Measurements from ENCODE around the gene HBD.

HBD gene

DNA sequence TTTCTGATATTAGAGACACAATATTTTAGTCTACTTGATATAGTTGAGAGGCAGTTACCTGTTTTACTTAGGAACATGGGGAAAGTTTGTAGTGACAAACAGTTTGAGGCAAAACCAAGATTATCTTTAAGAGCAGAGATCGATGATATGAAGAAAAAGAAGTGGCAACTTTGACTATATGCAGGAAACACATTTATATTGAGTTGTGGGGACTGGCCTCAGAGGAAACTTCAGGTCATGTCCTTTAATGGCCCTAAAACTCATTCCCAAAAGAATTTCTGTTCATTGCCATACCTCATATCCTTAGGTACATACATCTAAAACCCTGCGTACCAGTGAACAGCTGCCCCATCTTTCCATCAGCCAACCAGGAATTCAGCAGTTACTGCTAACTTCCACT lies 10.9 kb upstream of the HBD start:
- Histone ChIP-seq H3K27me3 (ENCODE audit: control insufficient read depth in 5 of 5, insufficient read depth in 4 of 5, low read length in 5 of 5) (peaks cover 0 to 6% (median 0%) of the 10 kb centered on the region in 5 donors), H3K4me1 (ENCODE audit: control insufficient read depth in 5 of 5, insufficient read depth in 5 of 5, low read length in 5 of 5) (no peaks in the 10 kb centered on the region), H3K4me3 (ENCODE audit: low read depth in 1 of 5, low read length in 5 of 5) (no peak overlapping the region), H3K27ac (ENCODE audit: low read depth, low read length) (no peak overlapping the region), H3K9me3 (ENCODE audit: control insufficient read depth in 5 of 5, low read length in 5 of 5) (no peaks in the 10 kb centered on the region), H3K36me3 (ENCODE audit: control insufficient read depth in 5 of 5, insufficient read depth in 5 of 5, low read length in 5 of 5) (no peaks in the 10 kb centered on the region), H3K9ac (ENCODE audit: low read length in 5 of 5) (no peak overlapping the region)

DNA sequence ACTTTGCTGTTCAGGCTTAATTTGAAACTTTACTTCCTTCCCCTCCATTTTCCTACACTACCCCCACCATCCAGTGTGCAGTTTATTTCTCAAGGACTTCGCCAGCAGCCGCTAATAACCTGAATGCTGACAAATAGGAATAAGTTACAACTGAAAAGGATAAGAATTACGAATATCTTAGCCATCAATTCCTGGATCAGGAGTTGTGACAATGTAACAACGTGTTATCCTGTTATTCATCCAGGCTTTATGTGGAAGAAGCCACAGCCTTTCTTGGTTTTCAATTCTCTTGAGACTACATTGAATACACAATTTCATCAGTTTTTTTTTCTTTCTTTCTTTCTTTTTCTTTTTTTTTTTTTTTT lies 9.5 kb upstream of the HBD start:
- Histone ChIP-seq H3K9ac (ENCODE audit: low read length in 5 of 5) (no peak overlapping the region), H3K4me3 (ENCODE audit: low read depth in 1 of 5, low read length in 5 of 5) (no peak overlapping the region), H3K9me3 (ENCODE audit: control insufficient read depth in 5 of 5, low read length in 5 of 5) (no peaks in the 10 kb centered on the region)

DNA sequence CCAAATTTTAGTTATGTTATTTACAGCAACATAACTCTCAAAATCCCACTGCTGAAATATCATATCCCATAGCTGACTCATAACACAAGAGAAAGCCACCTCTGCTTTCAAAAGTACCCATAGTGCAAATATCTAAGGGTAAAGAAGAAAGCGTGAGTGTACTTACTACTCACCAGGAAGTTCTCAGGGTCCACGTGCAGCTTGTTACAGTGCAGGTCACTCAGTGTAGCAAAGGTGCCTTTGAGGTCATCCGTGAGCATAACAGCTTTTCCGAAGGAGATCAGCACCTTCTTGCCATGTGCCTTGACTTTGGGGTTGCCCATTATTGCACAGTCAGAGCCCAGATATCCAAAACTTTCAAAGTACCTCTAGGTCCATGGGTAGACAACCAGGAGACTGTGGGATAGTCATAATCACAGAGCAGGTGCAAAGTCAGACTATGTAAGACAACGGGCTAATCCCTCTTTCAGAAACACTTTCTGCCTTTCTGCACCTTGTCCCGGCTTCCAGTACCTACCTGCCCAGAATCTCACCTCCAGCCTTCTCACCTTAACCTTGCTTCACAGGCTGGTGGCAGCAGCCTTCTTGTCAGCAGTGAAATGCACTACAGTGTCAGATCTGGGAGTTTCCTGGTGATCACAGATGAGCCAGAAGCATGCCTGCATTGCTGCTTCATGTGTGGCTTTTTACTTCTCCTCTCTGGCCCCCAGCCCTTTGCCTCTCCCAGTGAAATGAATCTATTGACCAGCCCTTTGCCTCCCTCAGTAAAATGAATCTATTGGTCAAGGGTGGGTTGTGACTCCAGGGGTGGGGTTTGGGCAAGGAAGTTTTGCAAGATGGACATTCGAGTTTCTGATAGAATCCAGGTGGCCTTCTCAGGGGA lies 8.9 kb upstream of the HBD start:
- Histone ChIP-seq H3K9me3 (ENCODE audit: control insufficient read depth in 5 of 5, low read length in 5 of 5) (no peaks in the 10 kb centered on the region), H3K4me3 (ENCODE audit: low read depth in 1 of 5, low read length in 5 of 5) (no peak overlapping the region), H3K9ac (ENCODE audit: low read length in 5 of 5) (no peak overlapping the region), H3K27ac (ENCODE audit: low read depth, low read length) (no peak overlapping the region), H3K27me3 (ENCODE audit: control insufficient read depth in 5 of 5, insufficient read depth in 4 of 5, low read length in 5 of 5) (peaks cover 0 to 6% (median 0%) of the 10 kb centered on the region in 5 donors), H3K36me3 (ENCODE audit: control insufficient read depth in 5 of 5, insufficient read depth in 5 of 5, low read length in 5 of 5) (no peaks in the 10 kb centered on the region), H3K4me1 (ENCODE audit: control insufficient read depth in 5 of 5, insufficient read depth in 5 of 5, low read length in 5 of 5) (no peaks in the 10 kb centered on the region)

More for the DNA sequence above, 9.5 kb upstream of the HBD start:
- H3K27me3 ChIP-seq (ENCODE audit: control insufficient read depth in 5 of 5, insufficient read depth in 4 of 5, low read length in 5 of 5): peaks cover 0 to 6% (median 0%) of the 10 kb centered on the region in 5 donors
- H3K4me1 ChIP-seq (ENCODE audit: control insufficient read depth in 5 of 5, insufficient read depth in 5 of 5, low read length in 5 of 5): no peaks in the 10 kb centered on the region
- no peaks in the 10 kb centered on the region for H3K36me3 ChIP-seq (ENCODE audit: control insufficient read depth in 5 of 5, insufficient read depth in 5 of 5, low read length in 5 of 5)
- H3K27ac ChIP-seq (ENCODE audit: low read depth, low read length): no peak overlapping the region

DNA sequence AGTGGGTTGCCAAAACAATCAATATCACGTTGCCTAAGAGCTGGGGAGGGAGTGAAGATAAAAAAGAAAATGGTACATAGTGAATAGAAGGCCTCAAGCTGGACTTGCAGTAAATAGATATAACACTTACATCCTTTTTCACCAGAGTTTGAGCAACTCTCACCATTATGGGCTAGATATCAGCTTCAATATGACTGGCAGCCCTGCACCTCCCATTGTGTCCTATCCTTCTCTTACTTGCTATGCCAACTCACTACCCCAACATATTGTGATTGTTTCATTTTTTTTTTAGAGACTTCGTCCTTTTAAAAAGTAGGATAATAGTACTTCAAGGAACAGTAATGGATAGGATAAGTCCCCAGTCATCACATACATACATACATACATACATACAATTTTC lies 7.9 kb upstream of the HBD start:
- no peaks in the 10 kb centered on the region for H3K9me3 ChIP-seq (ENCODE audit: control insufficient read depth in 5 of 5, low read length in 5 of 5)
- no peak overlapping the region for H3K27ac ChIP-seq (ENCODE audit: low read depth, low read length)
- no peaks in the 10 kb centered on the region for H3K36me3 ChIP-seq (ENCODE audit: control insufficient read depth in 5 of 5, insufficient read depth in 5 of 5, low read length in 5 of 5)
- peaks cover 0 to 6% (median 0%) of the 10 kb centered on the region in 5 donors for H3K27me3 ChIP-seq (ENCODE audit: control insufficient read depth in 5 of 5, insufficient read depth in 4 of 5, low read length in 5 of 5)
- no peak overlapping the region for H3K4me3 ChIP-seq (ENCODE audit: low read depth in 1 of 5, low read length in 5 of 5)
- no peaks in the 10 kb centered on the region for H3K4me1 ChIP-seq (ENCODE audit: control insufficient read depth in 5 of 5, insufficient read depth in 5 of 5, low read length in 5 of 5)
- no peak overlapping the region for H3K9ac ChIP-seq (ENCODE audit: low read length in 5 of 5)

DNA sequence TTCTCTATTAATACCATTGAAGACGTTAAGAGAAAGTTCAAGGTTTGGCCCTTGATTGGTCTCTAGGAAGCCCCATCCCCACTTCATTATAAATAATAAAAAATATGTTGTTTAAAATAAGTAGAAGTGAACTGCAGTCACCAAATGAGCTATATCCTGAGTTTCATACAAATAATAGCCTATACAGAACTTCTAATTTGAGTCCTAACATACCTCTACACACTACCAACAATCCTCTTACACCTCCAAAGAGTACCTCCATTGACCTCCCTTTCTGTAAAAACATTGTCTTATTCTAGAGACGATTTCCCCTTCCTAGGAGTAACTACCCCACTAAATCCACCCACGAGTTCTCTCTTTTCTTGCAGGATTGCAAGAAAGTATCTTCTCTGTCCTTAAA lies 7.2 kb upstream of the HBD start:
- no peaks in the 10 kb centered on the region for H3K36me3 ChIP-seq (ENCODE audit: control insufficient read depth in 5 of 5, insufficient read depth in 5 of 5, low read length in 5 of 5)
- no peak overlapping the region for H3K4me3 ChIP-seq (ENCODE audit: low read depth in 1 of 5, low read length in 5 of 5)
- H3K27ac ChIP-seq (ENCODE audit: low read depth, low read length): no peak overlapping the region
- H3K27me3 ChIP-seq (ENCODE audit: control insufficient read depth in 5 of 5, insufficient read depth in 4 of 5, low read length in 5 of 5): peaks cover 0 to 6% (median 0%) of the 10 kb centered on the region in 5 donors
- no peaks in the 10 kb centered on the region for H3K4me1 ChIP-seq (ENCODE audit: control insufficient read depth in 5 of 5, insufficient read depth in 5 of 5, low read length in 5 of 5)
- H3K9me3 ChIP-seq (ENCODE audit: control insufficient read depth in 5 of 5, low read length in 5 of 5): no peaks in the 10 kb centered on the region
- no peak overlapping the region for H3K9ac ChIP-seq (ENCODE audit: low read length in 5 of 5)

DNA sequence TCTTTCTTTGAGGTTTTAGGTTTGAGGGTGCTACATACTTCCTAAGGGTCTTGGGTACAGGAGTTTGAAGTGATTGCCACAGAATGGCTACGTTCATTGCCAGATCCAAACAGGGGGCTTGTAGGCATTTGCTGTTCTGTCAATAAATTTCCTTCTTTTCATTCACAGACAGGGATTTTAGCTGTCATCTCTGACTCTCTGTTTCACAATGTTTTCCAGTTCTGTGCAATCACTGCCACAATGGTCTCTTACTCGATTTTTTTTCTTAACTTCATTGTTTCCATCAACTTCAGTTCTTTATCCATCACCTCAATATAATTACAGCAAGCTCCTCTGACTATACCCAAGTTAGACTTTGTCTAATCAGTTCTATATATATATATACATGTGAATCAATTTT lies 6.2 kb upstream of the HBD start:
- Histone ChIP-seq H3K27me3 (ENCODE audit: control insufficient read depth in 5 of 5, insufficient read depth in 4 of 5, low read length in 5 of 5) (peaks cover 0 to 6% (median 0%) of the 10 kb centered on the region in 5 donors), H3K4me1 (ENCODE audit: control insufficient read depth in 5 of 5, insufficient read depth in 5 of 5, low read length in 5 of 5) (no peaks in the 10 kb centered on the region), H3K9ac (ENCODE audit: low read length in 5 of 5) (no peak overlapping the region), H3K4me3 (ENCODE audit: low read depth in 1 of 5, low read length in 5 of 5) (no peak overlapping the region), H3K27ac (ENCODE audit: low read depth, low read length) (no peak overlapping the region), H3K9me3 (ENCODE audit: control insufficient read depth in 5 of 5, low read length in 5 of 5) (no peaks in the 10 kb centered on the region), H3K36me3 (ENCODE audit: control insufficient read depth in 5 of 5, insufficient read depth in 5 of 5, low read length in 5 of 5) (no peaks in the 10 kb centered on the region)

DNA sequence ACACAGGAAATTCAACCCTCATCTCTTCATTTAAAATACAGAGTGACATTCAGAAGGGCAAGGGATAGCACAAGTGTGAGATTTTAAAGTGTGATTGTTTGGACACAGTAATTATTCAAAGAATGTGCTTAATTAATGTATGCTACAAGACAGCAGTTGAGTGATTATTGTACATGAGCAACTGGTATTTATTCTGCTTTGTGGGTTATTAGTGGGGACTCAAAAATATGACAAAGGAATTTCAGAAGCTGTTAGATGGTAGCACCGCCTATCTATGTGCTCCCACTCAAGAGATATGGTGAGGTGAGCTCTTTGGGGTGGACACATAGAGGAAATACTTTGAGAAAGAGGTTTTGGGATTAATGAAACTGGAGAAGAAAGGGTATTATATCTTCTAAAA lies 5.8 kb upstream of the HBD start:
- no peak overlapping the region for H3K27ac ChIP-seq (ENCODE audit: low read depth, low read length)
- peaks cover 0 to 6% (median 0%) of the 10 kb centered on the region in 5 donors for H3K27me3 ChIP-seq (ENCODE audit: control insufficient read depth in 5 of 5, insufficient read depth in 4 of 5, low read length in 5 of 5)
- no peak overlapping the region for H3K9ac ChIP-seq (ENCODE audit: low read length in 5 of 5)
- no peak overlapping the region for H3K4me3 ChIP-seq (ENCODE audit: low read depth in 1 of 5, low read length in 5 of 5)
- H3K4me1 ChIP-seq (ENCODE audit: control insufficient read depth in 5 of 5, insufficient read depth in 5 of 5, low read length in 5 of 5): no peaks in the 10 kb centered on the region
- H3K9me3 ChIP-seq (ENCODE audit: control insufficient read depth in 5 of 5, low read length in 5 of 5): no peaks in the 10 kb centered on the region
- H3K36me3 ChIP-seq (ENCODE audit: control insufficient read depth in 5 of 5, insufficient read depth in 5 of 5, low read length in 5 of 5): no peaks in the 10 kb centered on the region

DNA sequence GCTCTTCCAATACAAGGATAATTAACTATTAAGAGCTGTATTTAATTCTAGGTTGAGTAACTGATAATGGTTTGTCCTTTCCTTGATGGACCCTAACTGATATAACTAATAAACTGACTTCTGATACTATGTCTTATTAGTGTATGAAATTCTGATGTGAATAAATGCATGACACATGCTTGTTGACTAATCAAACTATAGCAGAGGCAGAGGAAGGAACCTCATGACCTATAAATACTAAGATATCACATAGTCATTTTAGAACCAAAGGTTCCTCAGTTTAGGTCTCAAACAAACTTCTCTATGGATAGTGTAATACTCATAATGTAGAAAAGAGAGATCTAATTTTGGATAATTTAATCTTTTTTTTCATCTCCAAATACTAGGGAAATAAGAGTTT lies 4.8 kb upstream of the HBD start:
- Histone ChIP-seq H3K27me3 (ENCODE audit: control insufficient read depth in 5 of 5, insufficient read depth in 4 of 5, low read length in 5 of 5) (peaks cover 0 to 6% (median 0%) of the 10 kb centered on the region in 5 donors), H3K36me3 (ENCODE audit: control insufficient read depth in 5 of 5, insufficient read depth in 5 of 5, low read length in 5 of 5) (no peaks in the 10 kb centered on the region), H3K4me3 (ENCODE audit: low read depth in 1 of 5, low read length in 5 of 5) (no peak overlapping the region), H3K9ac (ENCODE audit: low read length in 5 of 5) (no peak overlapping the region), H3K9me3 (ENCODE audit: control insufficient read depth in 5 of 5, low read length in 5 of 5) (no peaks in the 10 kb centered on the region), H3K4me1 (ENCODE audit: control insufficient read depth in 5 of 5, insufficient read depth in 5 of 5, low read length in 5 of 5) (no peaks in the 10 kb centered on the region), H3K27ac (ENCODE audit: low read depth, low read length) (no peak overlapping the region)

DNA sequence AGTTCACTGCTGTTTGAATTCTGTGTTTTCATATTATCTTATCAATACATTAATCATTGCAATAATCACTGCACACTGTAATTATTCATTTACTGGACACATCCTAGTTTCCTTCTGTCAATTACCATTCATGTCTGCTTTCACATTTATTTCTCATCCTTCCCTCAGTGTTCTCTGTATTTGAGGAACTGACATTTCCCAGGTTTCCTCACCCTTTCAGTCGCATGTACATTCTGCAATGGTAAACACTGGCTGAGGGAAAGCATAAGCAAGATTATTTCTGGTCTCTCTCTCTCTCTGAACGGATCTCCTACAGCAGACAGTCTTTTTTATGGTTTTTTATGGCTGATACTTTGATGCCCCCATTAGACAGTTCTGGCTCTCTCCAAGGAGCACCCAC lies 4.2 kb upstream of the HBD start:
- H3K27me3 ChIP-seq (ENCODE audit: control insufficient read depth in 5 of 5, insufficient read depth in 4 of 5, low read length in 5 of 5): peaks cover 0 to 6% (median 0%) of the 10 kb centered on the region in 5 donors
- H3K36me3 ChIP-seq (ENCODE audit: control insufficient read depth in 5 of 5, insufficient read depth in 5 of 5, low read length in 5 of 5): no peaks in the 10 kb centered on the region
- H3K27ac ChIP-seq (ENCODE audit: low read depth, low read length): no peak overlapping the region
- no peaks in the 10 kb centered on the region for H3K9me3 ChIP-seq (ENCODE audit: control insufficient read depth in 5 of 5, low read length in 5 of 5)
- no peaks in the 10 kb centered on the region for H3K4me1 ChIP-seq (ENCODE audit: control insufficient read depth in 5 of 5, insufficient read depth in 5 of 5, low read length in 5 of 5)
- no peak overlapping the region for H3K4me3 ChIP-seq (ENCODE audit: low read depth in 1 of 5, low read length in 5 of 5)
- no peak overlapping the region for H3K9ac ChIP-seq (ENCODE audit: low read length in 5 of 5)

DNA sequence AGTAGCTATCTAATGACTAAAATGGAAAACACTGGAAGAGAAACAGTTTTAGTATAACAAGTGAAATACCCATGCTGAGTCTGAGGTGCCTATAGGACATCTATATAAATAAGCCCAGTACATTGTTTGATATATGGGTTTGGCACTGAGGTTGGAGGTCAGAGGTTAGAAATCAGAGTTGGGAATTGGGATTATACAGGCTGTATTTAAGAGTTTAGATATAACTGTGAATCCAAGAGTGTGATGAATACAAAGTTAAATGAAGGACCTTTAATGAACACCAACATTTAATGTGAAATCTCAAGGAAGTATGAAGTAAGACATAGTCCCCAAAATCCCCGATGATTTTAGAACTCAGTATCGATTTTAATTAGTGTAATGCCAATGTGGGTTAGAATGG lies 3.1 kb upstream of the HBD start:
- no peak overlapping the region for H3K27ac ChIP-seq (ENCODE audit: low read depth, low read length)
- no peaks in the 10 kb centered on the region for H3K27me3 ChIP-seq (ENCODE audit: control insufficient read depth in 5 of 5, insufficient read depth in 4 of 5, low read length in 5 of 5)
- no peak overlapping the region for H3K9ac ChIP-seq (ENCODE audit: low read length in 5 of 5)
- no peaks in the 10 kb centered on the region for H3K9me3 ChIP-seq (ENCODE audit: control insufficient read depth in 5 of 5, low read length in 5 of 5)
- H3K4me1 ChIP-seq (ENCODE audit: control insufficient read depth in 5 of 5, insufficient read depth in 5 of 5, low read length in 5 of 5): no peaks in the 10 kb centered on the region
- no peak overlapping the region for H3K4me3 ChIP-seq (ENCODE audit: low read depth in 1 of 5, low read length in 5 of 5)
- H3K36me3 ChIP-seq (ENCODE audit: control insufficient read depth in 5 of 5, insufficient read depth in 5 of 5, low read length in 5 of 5): no peaks in the 10 kb centered on the region
